HepG2 (cell line): ENCODE data around the gene PMM2. TPM values are rescaled to one million over a fixed set of nuclear protein-coding genes. Genes with fewer than 3 reads are reported as not detected.

Experiments
- ASH2L ChIP-seq: fragments of 300-600, 200-600 bp; sonication (generic); IDR thresholded peaks from 2 replicates; pipeline ENCODE4 v1.7.0; 2017; ENCODE audit warnings: low read depth, mild to moderate bottlenecking, moderate library complexity, mixed read lengths, low read length; ENCODE audit not compliant: insufficient read length
- HIVEP1 ChIP-seq: sonication (generic); formaldehyde crosslinking; IDR thresholded peaks from 2 replicates; pipeline ENCODE4 v1.4.0; 2020; ENCODE audit warnings: mild to moderate bottlenecking, missing genetic modification reagents
- HNRNPUL1 ChIP-seq: fragments of 200-400 bp; formaldehyde crosslinking; IDR thresholded peaks from 2 replicates; pipeline ENCODE4 v1.6.1; 2017; ENCODE audit warnings: low read depth, mild to moderate bottlenecking, low read length, moderate library complexity
- MTF1 ChIP-seq: sonication (generic); formaldehyde crosslinking; IDR thresholded peaks from 2 replicates; pipeline ENCODE4 v1.5.0; 2020; ENCODE audit warnings: missing genetic modification reagents
- POLR2AphosphoS2 ChIP-seq: IDR thresholded peaks from 2 replicates; pipeline ENCODE4 v1.6.1; 2011; ENCODE audit warnings: low read depth, low read length, improper control_type of control experiment
- STAG1 ChIP-seq: sonication (generic); formaldehyde crosslinking; IDR thresholded peaks from 2 replicates; pipeline ENCODE4 v1.4.0; 2020; ENCODE audit warnings: missing genetic modification reagents
- ZNF207 ChIP-seq: fragments of 450-650 bp; IDR thresholded peaks from 2 replicates; pipeline ENCODE4 v1.6.1; 2016; ENCODE audit warnings: antibody characterized with exemption, borderline replicate concordance
- ZNF296 ChIP-seq: sonication (generic); formaldehyde crosslinking; conservative IDR thresholded peaks from 2 replicates; pipeline ENCODE4 v1.5.0; 2020; ENCODE audit warnings: mild to moderate bottlenecking, missing genetic modification reagents
- ZNF563 ChIP-seq: sonication (generic); formaldehyde crosslinking; IDR thresholded peaks from 2 replicates; pipeline ENCODE4 v1.8.0; 2022; ENCODE audit warnings: mild to moderate bottlenecking, moderate library complexity, missing genetic modification reagents
- polyA plus RNA-seq, 8 experiments: library from polyadenylated mRNA; depleted of rRNA in 3 of 8; stranded (reverse) in 7 of 8; unstranded in 1 of 8; fragments of >200 nt; fragmentation: Illumina TruSeq in 4 of 8; extraction: Trizol in 4 of 8; gene quantifications; 2 replicates each; pipeline versions ENCODE4 v1.2.1 to v1.2.3, GENCODE V29; 2011 to 2016; ENCODE audit warnings: low read depth in 4 of 8, missing spikeins in 1 of 8, mixed read lengths in 1 of 8; ENCODE audit not compliant: insufficient read depth in 1 of 8
- total RNA-seq, 5 experiments: library from RNA; depleted of rRNA; stranded (reverse); fragments of >200 nt; fragmentation: Illumina TruSeq; extraction: Trizol; gene quantifications; 2 replicates each; pipeline ENCODE4 v1.2.3, GENCODE V29; 2016; ENCODE audit warnings: low read depth in 1 of 5
- TF ChIP-seq, protein P1 (sequence below): sonication (generic); formaldehyde crosslinking; IDR thresholded peaks from 2 replicates; pipeline ENCODE4 v1.4.0; 2020; ENCODE audit warnings: missing genetic modification reagents
- TF ChIP-seq, protein P2 (sequence below): sonication (generic); formaldehyde crosslinking; IDR thresholded peaks from 2 replicates; pipeline ENCODE4 v1.5.0; 2020; ENCODE audit warnings: mild to moderate bottlenecking, missing genetic modification reagents, borderline replicate concordance
- TF ChIP-seq, protein P3 (sequence below): sonication (generic); formaldehyde crosslinking; conservative IDR thresholded peaks from 2 replicates; pipeline ENCODE4 v1.8.0; 2022; ENCODE audit warnings: mild to moderate bottlenecking, moderate library complexity, missing genetic modification reagents
- TF ChIP-seq, protein P4 (sequence below): sonication (generic); formaldehyde crosslinking; IDR thresholded peaks from 2 replicates; pipeline ENCODE4 v1.9.0; 2021; ENCODE audit warnings: missing genetic modification reagents, borderline replicate concordance
- TF ChIP-seq, protein P5 (sequence below): sonication (generic); formaldehyde crosslinking; IDR thresholded peaks from 2 replicates; pipeline ENCODE4 v1.8.1; 2022; ENCODE audit warnings: low read depth, mild to moderate bottlenecking, missing genetic modification reagents

PMM2 gene
- total and polyA plus RNA-seq, 2 of the 13 experiments (the other 11 are each of a cell fraction or from before 2014, with no cell fraction given): 52.2 to 93.7 TPM

DNA sequence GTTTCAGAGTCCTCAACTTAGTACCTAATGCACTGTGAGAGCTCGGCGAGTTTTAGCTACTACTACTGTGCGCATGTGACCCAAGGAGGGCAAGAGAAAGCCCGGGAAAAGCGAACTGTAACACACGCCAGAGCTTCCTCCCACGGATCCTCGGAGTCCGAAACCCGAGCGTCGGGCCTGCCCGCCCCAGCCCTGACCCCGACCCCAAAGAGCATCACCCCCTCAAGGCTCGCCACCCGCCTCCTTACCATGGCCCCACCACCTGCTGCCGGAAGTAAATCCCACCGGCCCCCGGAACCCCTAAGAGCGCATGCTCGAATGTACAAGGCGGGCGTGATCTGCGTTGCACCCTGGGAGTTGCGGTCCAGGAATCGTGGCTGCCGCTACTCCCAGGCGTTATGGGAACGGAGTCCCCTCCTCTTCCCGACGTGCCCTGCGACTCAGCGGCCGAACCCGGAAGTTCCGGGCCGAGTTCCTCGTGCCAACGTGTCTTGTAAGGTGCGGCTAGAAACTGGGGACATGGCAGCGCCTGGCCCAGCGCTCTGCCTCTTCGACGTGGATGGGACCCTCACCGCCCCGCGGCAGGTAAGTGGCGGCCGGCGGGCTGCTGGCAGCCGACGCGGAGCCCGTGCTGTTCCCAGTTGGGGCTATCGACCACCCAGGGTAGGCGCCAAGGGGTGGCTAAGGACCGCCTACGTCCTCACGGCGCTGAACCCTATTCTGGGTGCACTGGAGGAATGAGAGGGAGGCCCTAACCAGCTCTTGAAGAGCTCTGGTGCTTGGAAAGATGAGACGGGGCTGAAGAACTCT, at the start of gene PMM2, which contains the start of gene TMEM186 (continued):
- TF ChIP-seq, protein P1, sequence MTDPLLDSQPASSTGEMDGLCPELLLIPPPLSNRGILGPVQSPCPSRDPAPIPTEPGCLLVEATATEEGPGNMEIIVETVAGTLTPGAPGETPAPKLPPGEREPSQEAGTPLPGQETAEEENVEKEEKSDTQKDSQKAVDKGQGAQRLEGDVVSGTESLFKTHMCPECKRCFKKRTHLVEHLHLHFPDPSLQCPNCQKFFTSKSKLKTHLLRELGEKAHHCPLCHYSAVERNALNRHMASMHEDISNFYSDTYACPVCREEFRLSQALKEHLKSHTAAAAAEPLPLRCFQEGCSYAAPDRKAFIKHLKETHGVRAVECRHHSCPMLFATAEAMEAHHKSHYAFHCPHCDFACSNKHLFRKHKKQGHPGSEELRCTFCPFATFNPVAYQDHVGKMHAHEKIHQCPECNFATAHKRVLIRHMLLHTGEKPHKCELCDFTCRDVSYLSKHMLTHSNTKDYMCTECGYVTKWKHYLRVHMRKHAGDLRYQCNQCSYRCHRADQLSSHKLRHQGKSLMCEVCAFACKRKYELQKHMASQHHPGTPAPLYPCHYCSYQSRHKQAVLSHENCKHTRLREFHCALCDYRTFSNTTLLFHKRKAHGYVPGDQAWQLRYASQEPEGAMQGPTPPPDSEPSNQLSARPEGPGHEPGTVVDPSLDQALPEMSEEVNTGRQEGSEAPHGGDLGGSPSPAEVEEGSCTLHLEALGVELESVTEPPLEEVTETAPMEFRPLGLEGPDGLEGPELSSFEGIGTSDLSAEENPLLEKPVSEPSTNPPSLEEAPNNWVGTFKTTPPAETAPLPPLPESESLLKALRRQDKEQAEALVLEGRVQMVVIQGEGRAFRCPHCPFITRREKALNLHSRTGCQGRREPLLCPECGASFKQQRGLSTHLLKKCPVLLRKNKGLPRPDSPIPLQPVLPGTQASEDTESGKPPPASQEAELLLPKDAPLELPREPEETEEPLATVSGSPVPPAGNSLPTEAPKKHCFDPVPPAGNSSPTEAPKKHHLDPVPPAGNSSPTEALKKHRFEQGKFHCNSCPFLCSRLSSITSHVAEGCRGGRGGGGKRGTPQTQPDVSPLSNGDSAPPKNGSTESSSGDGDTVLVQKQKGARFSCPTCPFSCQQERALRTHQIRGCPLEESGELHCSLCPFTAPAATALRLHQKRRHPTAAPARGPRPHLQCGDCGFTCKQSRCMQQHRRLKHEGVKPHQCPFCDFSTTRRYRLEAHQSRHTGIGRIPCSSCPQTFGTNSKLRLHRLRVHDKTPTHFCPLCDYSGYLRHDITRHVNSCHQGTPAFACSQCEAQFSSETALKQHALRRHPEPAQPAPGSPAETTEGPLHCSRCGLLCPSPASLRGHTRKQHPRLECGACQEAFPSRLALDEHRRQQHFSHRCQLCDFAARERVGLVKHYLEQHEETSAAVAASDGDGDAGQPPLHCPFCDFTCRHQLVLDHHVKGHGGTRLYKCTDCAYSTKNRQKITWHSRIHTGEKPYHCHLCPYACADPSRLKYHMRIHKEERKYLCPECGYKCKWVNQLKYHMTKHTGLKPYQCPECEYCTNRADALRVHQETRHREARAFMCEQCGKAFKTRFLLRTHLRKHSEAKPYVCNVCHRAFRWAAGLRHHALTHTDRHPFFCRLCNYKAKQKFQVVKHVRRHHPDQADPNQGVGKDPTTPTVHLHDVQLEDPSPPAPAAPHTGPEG: peak; percentile 96
- TF ChIP-seq ZNF296: no peak; the same call in 1 of the 2 replicates
- peak; percentile 61 for TF ChIP-seq MTF1 (CRISPR knock-in tag)
- peak; percentile 96 for TF ChIP-seq ASH2L
- peak; percentile 15 for TF ChIP-seq STAG1 (CRISPR knock-in tag)
- TF ChIP-seq, protein P2, sequence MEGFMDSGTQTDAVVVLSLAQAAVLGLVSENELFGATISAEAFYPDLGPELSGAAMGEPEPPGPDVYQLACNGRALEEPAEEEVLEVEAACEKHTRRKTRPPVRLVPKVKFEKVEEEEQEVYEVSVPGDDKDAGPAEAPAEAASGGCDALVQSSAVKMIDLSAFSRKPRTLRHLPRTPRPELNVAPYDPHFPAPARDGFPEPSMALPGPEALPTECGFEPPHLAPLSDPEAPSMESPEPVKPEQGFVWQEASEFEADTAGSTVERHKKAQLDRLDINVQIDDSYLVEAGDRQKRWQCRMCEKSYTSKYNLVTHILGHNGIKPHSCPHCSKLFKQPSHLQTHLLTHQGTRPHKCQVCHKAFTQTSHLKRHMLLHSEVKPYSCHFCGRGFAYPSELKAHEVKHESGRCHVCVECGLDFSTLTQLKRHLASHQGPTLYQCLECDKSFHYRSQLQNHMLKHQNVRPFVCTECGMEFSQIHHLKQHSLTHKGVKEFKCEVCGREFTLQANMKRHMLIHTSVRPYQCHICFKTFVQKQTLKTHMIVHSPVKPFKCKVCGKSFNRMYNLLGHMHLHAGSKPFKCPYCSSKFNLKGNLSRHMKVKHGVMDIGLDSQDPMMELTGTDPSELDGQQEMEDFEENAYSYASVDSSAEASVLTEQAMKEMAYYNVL (CRISPR knock-in tag): peak; percentile 96
- TF ChIP-seq, protein P3, sequence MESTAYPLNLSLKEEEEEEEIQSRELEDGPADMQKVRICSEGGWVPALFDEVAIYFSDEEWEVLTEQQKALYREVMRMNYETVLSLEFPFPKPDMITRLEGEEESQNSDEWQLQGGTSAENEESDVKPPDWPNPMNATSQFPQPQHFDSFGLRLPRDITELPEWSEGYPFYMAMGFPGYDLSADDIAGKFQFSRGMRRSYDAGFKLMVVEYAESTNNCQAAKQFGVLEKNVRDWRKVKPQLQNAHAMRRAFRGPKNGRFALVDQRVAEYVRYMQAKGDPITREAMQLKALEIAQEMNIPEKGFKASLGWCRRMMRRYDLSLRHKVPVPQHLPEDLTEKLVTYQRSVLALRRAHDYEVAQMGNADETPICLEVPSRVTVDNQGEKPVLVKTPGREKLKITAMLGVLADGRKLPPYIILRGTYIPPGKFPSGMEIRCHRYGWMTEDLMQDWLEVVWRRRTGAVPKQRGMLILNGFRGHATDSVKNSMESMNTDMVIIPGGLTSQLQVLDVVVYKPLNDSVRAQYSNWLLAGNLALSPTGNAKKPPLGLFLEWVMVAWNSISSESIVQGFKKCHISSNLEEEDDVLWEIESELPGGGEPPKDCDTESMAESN: peak; percentile 99
- no peak for TF ChIP-seq ZNF207
- TF ChIP-seq, protein P4, sequence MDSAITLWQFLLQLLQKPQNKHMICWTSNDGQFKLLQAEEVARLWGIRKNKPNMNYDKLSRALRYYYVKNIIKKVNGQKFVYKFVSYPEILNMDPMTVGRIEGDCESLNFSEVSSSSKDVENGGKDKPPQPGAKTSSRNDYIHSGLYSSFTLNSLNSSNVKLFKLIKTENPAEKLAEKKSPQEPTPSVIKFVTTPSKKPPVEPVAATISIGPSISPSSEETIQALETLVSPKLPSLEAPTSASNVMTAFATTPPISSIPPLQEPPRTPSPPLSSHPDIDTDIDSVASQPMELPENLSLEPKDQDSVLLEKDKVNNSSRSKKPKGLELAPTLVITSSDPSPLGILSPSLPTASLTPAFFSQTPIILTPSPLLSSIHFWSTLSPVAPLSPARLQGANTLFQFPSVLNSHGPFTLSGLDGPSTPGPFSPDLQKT (CRISPR knock-in tag): peak; percentile 91; the same call in 1 of the 2 replicates
- TF ChIP-seq ZNF563 (CRISPR knock-in tag): peak; percentile 98
- no peak for TF ChIP-seq HNRNPUL1
- TF ChIP-seq HIVEP1 (CRISPR knock-in tag): peak; percentile 99
- TF ChIP-seq POLR2AphosphoS2: no peak; the same call in 1 of the 2 replicates
- TF ChIP-seq, protein P5, sequence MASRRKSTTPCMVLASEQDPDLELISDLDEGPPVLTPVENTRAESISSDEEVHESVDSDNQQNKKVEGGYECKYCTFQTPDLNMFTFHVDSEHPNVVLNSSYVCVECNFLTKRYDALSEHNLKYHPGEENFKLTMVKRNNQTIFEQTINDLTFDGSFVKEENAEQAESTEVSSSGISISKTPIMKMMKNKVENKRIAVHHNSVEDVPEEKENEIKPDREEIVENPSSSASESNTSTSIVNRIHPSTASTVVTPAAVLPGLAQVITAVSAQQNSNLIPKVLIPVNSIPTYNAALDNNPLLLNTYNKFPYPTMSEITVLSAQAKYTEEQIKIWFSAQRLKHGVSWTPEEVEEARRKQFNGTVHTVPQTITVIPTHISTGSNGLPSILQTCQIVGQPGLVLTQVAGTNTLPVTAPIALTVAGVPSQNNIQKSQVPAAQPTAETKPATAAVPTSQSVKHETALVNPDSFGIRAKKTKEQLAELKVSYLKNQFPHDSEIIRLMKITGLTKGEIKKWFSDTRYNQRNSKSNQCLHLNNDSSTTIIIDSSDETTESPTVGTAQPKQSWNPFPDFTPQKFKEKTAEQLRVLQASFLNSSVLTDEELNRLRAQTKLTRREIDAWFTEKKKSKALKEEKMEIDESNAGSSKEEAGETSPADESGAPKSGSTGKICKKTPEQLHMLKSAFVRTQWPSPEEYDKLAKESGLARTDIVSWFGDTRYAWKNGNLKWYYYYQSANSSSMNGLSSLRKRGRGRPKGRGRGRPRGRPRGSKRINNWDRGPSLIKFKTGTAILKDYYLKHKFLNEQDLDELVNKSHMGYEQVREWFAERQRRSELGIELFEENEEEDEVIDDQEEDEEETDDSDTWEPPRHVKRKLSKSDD (CRISPR knock-in tag): peak; percentile 81; the same call in 1 of the 2 replicates
